Measurements from ENCODE around the gene DHRS2.
"Not testable (repeated sequence)": the region's sequence is repeated elsewhere in the genome, so short reads cannot be mapped to it uniquely, and the experiment has no call there.

DHRS2 gene

DNA sequence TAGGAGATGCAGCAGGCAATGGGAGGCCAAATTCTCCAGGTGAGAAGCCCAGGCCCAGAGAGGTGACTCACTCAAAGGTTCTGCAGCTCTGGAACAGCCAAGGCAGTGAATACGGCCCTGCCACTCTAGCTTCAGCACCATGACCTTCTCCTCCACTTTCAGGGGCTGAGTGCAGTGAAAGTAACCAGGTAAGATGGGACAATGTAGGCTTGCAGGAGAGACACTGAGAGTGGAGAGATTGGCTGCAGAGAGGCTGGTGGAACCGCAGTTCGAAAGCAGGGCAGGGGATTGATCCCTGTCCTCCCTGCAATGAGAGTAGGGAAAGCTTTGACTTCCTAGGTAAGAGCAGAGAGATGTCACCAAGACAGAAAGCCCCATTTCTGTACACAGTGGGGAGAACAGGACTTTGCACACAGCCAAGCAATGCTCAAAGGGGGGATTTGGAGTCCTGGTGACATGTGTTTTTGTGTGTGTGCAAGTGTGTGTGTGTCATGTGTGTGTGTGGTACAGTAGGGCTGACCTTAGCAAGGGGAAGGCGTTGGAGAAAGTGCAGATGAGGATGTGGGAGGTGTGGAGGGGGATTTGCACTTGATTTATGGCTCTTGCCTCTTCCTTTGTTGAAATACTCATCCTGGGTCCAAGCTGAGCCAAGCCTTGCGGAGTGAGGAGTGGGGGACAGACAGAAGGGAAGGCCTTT lies 12.7 kb downstream of the DHRS2 start:
- no peak for DNase-seq (ENCODE audit: low read depth)

DNA sequence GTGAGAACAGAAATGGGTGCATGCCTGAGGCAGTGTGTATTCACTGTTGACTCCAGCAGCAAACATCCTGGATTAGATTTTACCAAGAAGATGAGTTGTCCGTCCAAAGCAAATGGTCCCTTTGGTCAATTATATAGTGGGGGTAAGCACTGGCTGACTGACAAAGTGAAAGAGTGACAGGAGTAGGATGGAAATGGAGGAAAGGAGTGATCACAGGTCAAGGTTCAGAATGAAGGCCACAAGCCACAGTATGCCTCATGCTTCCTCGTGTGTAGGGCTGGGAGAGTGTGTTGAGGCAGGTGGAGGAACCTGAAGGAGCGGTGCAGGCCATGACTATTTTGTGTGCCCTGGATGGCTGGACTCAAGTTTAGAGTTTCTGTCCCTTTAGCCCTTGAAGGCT lies 14.3 kb downstream of the DHRS2 start:
- DNase-seq (ENCODE audit: low read depth) = no peak

- no peak for DNase-seq (ENCODE audit: low read depth)
Measured at GRCh38 chr14:23653051-23653450, 16.9 kb downstream of the DHRS2 start.

DNA sequence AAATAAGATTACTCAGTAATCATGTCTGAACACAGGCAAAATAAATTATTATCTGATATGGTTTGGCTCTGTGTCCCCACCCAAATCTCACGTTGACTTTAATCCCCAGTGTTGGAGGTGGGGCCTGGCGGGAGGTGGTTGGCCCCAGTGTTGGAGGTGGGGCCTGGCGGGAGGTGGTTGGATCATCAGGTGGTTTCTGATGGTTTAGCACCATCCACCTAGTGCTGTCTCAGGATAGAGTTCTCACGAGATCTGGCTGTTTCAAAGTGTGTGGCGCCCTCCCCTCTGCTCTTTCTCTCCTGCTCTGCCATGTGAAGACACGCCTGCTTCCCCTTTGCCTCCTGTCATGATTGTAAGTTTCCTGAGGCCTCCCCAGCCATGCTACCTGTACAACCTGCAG lies 18.1 kb downstream of the DHRS2 start:
- DNase-seq (ENCODE audit: low read depth) = no peak

DNA sequence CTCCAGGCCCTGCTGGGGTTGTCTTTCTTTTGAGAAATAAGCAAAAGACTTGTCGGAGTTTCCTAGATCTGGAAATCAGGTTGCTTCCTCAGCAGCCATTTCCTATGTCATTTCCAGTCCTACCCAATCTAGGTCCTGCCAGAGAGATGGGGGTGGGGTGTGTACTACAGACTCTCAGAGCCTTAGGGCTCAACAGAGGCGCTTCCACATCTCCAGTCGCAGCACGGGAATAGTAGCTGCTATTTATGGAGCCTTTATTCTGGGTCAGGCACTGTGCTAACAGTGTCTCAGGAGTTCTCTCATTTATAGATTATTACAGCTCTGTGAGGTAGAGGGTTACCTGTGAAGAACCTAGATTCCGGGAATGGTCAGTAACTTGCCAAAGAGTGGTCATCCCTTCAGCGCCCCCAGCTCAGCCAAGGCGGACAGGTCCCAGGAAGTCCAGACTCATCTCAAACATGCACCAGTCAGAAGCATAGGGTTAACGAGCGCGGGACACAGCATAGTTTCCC lies 21.9 kb downstream of the DHRS2 start:
- no peak for DNase-seq (ENCODE audit: low read depth)

DNA sequence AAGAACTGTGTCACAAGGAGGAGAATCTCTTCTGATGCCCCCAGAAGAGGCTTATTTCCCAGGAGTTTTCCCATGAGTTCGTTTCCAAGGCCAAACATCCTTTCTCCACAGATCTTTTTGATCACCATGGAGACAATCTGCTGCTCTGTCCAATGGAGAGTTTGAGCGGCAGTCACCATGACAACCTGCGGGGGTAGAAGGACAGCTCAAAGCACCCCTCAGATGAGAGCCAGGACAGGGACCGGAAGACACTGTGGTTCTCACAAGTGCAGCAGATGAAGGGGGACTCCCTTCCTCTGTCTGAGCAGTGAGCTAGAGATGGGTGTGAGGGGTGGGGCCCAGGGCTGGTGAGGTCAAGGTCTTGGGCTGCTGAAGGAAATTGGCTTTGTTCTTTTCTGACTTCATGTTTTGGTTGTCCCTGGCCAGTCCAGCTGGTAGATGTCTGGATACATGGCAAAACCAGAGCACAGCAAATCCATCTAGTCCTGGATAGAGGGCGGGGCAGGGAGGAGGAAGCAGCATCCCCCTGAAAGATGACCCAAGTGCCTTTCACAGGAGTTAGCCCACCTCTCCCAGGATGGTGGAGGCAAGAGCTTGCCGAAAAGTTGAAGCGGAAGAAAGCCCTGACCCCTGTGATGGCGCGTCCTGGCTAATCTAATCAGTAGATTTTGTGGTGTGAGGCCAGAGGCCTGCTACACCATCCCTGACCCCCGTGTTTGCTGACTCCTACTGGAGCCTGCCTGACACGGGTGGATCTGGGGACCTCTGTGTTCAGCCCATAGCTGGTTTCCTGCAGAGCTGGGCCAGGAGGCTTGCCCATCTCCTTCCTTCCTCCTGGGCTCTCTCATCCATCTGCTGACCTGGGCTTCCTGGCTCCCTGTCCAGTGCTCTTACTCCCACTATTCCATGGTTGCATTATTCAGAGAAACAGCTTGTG lies 24.4 kb downstream of the DHRS2 start:
- peak; percentile 5 for DNase-seq (ENCODE audit: low read depth)

- no peak for DNase-seq (ENCODE audit: low read depth)
Measured at GRCh38 chr14:23661542-23661941, 25.4 kb downstream of the DHRS2 start.

DNA sequence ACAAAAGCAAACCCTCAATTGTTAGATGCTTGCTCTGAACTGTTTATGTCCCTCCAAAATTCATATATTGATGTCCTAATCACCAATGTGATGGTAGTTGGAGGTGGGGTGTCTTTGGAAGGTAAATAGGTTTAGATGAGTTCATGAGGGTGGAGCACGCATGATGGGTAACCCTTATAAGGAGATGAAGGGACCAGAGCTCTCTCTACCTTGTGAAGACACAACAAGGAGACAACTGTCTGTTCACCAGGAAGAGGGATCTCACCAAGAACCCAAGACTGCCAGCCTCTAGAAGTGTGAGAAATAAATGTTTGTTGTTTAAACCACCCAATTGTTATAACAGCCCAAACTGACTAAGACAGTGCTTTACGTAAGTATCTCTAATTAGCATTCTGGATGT lies 27.0 kb downstream of the DHRS2 start:
- no peak for DNase-seq (ENCODE audit: low read depth)

GRCh38 chr14:23663711-23664110 lies 27.5 kb downstream of the DHRS2 start:
- no peak for DNase-seq (ENCODE audit: low read depth)

GRCh38 chr14:23664207-23664885 lies 28.2 kb downstream of the DHRS2 start:
- DNase-seq (ENCODE audit: low read depth) = no peak

- DNase-seq (ENCODE audit: low read depth) = no peak
Measured at GRCh38 chr14:23665302-23666016, 29.3 kb downstream of the DHRS2 start.

GRCh38 chr14:23667134-23667533 lies 31.0 kb downstream of the DHRS2 start:
- DNase-seq (ENCODE audit: low read depth) = no peak

GRCh38 chr14:23669441-23669840 lies 33.3 kb downstream of the DHRS2 start:
- DNase-seq (ENCODE audit: low read depth) = no peak

DNA sequence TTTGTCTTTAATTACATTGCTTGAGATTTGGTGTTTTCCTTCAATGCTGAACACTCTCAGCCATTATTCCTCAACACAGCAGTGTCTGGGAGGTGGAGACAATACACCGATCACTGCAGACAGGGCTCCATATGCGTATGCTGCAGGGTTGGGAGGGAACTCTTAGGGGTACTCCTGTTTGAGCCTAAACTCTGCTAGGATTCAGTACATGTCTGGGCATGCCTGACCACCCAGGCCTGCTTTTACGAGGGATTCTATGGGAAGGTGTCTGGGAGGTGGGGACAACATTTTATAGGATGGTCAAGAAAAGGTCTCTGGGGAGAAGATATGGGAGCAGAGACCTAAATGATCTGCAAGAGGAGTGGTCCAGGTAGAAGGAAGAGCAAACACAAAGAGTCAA lies 34.3 kb downstream of the DHRS2 start:
- DNase-seq (ENCODE audit: low read depth) = no peak

GRCh38 chr14:23672200-23672599 lies 36.0 kb downstream of the DHRS2 start:
- DNase-seq (ENCODE audit: low read depth) = no peak

- DNase-seq (ENCODE audit: low read depth) = no peak
Measured at GRCh38 chr14:23675337-23675736, 39.2 kb downstream of the DHRS2 start.

- no peak for DNase-seq (ENCODE audit: low read depth)
Measured at GRCh38 chr14:23675906-23676305, 39.7 kb downstream of the DHRS2 start.

DNA sequence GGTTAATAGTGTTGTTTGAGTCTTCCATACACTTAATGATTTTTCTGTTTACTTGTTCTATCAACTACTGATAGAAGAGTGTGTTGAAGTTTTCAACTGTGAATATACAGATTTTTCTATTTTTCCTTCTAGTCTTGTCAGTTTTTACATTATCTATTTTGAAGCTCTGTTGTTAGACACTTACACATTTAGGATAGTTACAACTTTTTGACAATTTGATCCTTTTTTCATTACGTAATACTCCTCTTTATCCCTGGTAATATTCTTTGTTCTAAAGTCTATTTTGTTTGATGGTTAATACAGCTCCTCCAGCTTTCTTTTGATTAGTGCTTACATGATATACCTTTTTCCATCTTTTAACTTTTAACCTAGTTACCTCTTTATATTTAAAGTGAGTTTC lies 45.2 kb downstream of the DHRS2 start:
- DNase-seq (ENCODE audit: low read depth) = no peak

DNA sequence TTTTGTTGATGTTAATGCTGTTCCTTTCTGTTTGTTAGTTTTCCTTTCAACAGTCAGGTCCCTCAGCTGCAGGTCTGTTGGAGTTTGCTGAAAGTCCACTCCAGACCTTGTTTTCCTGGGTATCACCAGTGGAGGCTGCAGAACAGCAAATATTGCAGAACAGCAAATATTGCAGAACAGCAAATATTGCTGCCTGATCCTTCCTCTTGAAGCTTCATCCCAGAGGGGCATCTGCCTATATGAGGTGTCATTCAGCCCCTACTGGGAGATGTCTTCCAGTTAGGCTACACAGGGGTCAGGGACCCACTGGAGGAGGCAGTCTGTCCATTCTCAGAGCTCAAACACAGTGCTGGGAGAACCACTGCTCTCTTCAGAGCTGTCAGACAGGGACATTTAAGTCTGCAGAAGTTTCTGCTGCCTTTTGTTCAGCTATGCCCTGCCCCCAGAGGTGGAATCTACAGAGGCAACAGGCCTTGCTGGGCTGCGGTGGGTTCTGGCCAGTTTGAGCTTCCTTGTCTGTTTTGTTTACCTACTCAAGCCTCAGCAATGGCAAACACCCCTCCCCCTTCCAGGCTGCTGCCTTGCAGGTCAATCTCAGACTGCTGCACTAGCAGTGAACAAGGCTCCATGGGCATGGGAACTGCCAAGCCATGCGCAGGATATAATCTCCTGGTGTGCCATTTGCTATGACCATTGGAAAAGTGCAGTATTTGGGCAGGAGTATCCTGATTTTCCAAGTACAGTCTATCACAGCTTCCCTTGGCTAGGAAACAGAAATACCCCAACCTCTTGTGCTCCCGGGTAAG lies 53.7 kb downstream of the DHRS2 start:
- not testable (repeated sequence) for DNase-seq (ENCODE audit: low read depth)

DNA sequence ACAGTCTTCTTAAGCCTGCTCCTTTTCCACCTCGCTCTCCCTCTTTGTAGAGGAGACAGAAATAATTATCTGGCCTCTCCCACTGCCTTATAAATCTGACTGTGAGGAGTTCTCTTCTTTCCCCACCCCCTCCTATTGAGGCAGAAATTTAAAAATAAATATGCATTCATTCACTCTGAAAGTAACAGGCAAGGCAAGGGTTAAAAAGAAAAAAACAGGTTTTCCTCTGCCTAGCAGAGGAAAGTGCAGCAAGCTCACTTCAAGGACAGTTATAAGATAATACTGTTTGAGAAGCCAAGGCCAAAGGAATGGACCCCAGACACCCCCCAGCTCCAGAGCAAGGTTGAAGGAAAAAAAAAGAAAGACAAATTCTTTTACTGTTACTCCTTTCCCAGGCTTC lies 56.3 kb downstream of the DHRS2 start:
- DNase-seq (ENCODE audit: low read depth) = no peak

DNA sequence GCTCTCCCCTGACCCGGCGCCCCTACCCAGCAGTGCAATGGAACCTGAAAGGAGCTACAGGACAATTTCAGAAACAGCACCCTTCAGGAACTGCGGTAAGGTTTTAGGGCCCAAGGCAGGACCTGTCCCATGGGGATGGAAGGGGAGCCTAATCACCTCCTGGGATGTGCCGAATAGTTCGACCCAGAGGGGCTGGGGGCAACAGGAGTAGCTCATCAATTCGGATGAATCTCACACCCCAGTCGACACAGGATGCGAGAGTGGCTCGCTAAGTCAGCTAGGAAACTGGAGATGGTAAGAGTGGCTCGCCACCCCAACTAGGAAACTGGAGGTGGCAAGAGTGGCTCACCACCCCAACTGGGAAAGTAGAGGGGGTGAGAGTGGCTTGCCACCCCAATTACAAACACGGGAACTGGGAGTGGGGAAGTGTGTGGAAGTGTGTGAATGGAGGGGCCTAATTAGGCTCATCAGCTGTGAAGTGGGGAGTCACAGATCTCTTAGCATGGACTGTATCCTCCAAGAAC lies 57.1 kb downstream of the DHRS2 start:
- no peak for DNase-seq (ENCODE audit: low read depth)

All from stimulated activated CD8-positive, alpha-beta memory T cell treated with anti-CD3 and anti-CD28 coated beads, Interleukin-7, amount 100 ng/mL, for 24 hours (primary cell).